Medulla oblongata (tissue), 1 donor: Measurements from ENCODE around the gene UBR4.

ENCODE experiments used
- DNase-seq: peaks from one replicate; pipeline ENCODE4 v3.0.0-alpha.2; 2015; ENCODE audit errors: extremely low spot score

UBR4 gene

GRCh38 chr1:19057784-19058475 lies 152.1 kb downstream of the UBR4 start:
- no peak for DNase-seq

DNA sequence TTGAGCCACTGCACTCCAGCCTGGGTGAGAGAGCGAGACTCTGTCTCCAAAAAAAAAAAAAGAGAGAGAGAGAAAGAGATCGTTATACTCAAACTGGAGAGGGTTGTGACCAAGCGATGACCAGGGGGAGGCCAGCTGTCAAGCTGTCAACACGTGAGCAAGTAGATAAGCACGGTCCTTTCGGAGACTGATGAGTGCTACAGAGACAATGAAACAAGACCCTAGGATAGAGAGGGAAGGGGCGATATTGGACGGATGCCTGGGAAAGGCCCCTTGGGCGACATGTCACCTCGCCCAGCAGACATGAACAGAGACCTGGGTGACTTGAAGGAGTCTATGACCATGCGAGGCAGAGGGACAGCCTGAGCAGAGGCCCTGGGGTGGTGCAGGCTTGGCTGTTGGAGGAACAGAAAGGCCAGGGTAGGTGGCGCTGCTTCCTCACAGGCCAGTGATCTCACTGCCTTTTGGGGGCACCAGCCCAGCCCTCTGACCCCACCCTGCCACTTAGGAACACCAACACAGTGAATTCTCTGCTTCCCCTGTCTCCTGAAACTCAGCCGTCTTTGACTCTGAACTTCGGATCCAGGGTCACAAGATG lies 152.8 kb downstream of the UBR4 start:
- DNase-seq: no peak

DNA sequence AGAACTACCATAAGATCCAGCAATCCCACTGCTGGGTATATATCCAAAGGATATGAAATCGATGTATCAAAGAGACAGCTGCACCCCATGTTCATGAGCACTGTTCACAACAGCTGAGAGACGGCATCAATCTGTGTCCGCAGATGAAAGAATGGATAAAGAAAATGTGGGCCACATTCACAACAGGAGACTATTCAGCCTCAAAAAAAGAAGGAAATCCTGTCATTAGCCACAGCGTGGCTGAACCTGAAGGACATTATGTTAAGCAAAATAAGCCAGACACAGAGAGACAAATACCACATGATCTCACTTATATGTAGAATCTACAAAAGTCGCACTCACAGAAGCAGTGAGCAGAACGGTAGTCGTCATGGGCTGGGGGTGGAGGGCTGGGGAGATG lies 154.4 kb downstream of the UBR4 start:
- no peak for DNase-seq

- DNase-seq: no peak
These were observed 155.1 kb downstream of the UBR4 start for GRCh38 chr1:19055001-19055400.

- no peak for DNase-seq
These were observed 155.8 kb downstream of the UBR4 start for GRCh38 chr1:19054216-19054615.

- no peak for DNase-seq
These were observed 156.6 kb downstream of the UBR4 start for GRCh38 chr1:19053486-19053885.

DNA sequence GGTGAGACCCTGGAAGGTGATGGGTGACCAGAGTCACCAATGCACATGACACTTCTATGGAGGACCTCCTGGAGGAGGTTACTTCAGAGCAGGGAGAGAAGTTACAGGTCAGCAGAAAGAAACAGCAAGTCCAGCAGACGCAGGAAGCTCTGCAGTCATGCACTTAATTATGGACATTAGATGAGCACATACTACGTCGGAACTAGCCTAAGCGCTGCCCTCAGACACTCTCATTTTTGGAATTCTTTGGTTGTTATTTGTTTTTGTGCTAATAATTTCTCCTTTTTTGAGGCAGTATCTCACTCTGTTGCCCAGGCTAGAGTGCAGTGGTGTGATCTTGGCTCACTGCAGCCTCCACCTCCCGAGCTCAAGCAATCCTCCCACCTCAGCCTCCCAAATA lies 160.3 kb downstream of the UBR4 start:
- no peak for DNase-seq

GRCh38 chr1:19049128-19049768 lies 160.8 kb downstream of the UBR4 start:
- no peak for DNase-seq

DNA sequence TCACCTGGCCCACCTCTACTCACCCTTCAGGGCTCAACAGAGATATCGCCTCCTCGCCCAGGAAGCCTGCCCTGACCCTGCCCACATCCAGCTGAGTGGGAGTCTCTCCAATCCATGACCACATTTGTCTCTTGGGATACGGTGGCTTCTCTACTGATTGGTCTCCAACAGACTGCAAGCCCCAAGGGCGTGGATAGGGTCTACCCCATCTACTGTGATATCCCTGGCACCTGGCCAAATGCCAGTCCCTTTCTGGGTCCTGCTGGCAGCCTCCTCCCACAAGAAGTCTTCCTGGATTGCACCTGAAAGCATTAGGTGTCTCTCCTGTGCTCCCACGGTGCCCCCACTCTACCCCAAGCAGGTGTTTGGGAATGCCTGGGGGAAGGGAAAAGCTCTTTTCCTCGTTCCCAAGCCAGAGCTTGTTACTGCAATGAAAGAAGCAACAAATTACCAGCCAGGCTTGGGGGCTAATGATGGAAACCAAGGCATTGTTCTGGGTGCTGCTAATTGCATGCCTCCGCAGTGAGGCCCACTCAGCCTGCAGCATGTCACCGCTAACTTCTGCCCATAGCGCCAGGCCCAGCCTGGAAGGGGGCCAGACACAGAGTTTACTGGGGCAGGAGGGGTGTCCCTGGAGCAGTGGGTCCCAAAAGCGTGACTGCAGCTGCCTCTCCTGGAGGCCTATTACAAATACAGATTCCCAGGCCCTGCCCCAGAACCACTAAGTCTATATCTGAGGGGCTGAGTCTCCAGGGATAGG lies 162.9 kb downstream of the UBR4 start:
- DNase-seq: no peak

GRCh38 chr1:19045898-19046880 lies 163.9 kb downstream of the UBR4 start:
- no peak for DNase-seq

DNA sequence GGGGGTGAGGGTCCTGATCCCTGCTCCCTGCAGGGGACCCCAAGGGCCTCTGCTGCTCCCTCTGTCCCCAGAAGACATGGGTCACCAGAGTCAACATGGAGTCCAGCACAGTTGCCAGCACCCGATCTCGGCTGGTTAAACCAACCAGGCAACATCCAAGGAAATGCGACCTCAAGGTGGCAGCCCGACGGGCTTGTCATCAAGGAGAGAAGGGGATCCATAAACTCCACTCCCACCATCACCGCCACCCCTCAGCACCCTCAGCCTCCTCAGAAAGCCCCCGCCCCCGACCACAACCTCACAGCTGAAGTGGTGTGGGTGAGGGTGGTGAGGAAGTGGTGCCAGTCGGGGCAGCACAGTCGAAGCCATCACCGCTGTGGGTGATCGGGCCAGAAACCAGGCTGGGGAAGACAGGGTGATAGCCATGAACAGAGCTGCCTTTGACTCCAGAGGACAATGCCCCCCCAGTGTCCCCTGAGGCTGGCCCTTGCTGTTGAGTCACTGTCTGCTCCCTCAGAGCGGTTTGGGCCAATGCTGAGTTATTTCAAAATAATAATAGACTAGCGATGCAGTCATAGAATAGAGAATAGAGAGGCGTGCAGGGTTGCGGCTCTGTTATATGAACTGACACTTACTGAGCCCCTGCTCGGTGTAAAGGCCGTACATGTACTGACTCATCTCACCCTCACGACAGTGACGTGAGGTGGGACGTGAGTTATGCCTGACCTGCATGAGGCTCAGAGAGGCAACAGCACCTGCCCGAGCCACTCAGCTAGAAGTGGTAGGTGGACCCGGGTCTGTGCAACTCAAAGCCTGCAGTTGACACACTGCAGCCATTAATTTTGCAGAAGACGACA lies 164.9 kb downstream of the UBR4 start:
- DNase-seq: peak; percentile 91

DNA sequence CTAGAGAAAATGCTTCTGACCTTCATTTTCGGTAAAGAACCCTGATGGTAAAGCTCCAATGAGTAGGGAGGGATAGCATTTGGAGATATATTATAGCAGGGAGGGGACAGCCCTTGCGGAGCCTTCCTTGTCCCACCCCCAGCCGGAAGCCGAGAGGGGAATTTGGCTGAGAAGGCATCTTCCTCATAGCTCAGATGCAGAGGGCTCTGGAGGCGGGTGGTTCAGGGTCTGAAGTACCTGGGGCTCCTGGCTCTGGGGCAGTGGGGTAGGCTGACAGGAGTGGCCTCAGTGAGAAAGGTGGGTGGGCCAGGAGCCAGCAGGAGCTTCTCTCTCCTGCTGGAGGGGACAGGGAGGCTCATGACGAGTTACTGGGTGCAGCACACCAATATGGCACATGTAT lies 165.6 kb downstream of the UBR4 start:
- DNase-seq: no peak

- no peak for DNase-seq
These were observed 166.3 kb downstream of the UBR4 start for GRCh38 chr1:19043579-19044443.

DNA sequence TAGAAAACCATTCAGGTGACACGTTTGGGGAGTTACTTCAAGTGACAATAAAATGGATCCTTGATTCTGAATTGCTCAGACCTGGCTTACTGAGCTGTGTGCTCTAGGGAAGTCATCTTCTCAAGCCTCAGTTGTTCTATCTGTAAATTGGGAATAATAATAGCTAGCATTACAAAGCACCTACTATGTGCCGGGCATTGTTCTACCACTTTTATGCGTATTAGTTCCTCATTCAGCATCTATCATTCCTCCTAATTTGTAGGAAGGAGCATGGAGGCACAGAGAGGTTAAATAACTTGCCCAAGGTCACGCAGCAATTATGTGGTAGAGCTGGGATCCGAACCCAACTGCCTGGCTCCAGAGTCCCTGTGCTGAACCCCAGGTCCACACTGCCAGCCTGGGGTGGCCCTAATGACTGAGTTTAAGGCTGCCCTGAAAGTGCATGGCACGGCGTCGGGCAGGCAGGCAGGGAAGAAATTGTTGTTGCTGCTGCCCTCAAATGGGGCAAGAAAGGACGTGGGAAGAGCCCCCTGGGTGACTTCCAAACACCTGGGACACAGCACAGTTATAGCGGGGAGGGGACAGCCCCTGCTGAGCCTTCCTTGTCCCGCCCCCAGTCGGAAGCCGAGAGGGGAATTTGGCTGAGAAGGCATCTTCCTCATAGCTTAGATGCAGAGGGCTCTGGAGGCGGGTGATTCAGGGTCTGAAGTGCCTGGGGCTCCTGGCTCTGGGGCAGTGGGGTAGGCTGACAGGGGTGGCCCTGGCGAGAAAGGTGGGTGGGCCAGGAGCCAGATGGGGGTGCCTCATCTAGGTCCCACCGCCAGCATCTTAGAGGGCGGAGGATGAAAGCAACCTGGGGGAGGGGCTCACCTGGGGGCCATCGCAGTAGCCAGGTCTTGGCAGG lies 167.1 kb downstream of the UBR4 start:
- no peak for DNase-seq

DNA sequence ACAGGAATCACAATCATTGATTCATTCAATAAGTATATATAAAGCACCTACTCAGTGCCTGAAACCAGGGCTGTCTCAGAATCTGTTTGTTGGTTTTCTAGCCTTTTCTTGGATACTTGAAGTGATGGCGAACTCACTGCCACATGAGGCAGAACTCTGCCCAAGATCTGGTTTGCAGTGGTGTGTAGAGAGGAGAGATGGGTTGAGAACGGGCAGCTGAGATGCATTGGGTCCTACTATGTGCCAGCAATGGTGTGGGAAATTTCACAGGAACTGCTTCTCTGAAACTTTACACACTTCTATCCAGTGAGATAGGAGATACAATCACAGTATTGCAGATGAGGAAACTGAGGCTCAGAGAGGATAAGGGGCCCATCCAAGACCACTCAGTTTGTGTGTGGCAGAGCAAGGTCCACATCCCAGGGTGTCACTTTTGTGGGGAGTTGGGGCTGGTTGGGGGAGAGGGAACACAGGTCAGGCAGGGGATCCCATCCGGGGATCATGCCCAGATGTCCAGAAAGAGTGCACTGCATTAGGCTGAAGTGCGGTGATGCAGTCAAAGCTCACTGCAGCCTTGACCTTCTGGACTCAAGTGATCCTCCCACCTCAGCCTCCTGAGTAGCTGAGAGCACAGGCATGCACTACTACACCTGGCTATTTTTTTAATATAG lies 169.9 kb downstream of the UBR4 start:
- DNase-seq: no peak

- DNase-seq: no peak
These were observed 171.3 kb downstream of the UBR4 start for GRCh38 chr1:19038732-19039131.

DNA sequence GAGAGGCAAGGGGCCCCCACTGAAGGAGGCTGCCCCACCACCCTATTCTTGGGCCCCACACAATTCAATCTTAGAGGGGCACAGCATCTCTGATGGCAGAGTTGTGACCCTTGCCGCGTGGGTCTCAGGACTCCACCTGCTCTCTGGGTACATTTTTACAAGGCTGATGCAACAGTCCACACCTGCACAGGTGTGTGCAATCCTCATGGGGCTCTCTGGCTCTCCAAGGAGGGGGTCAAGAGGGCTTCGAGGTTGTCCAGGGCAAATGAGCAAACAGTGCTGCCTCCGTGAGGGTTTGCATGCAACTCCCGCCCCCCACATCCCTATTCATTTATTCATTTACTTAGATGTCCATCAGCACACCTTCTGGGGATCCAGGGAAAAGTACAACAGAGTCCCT lies 172.0 kb downstream of the UBR4 start:
- no peak for DNase-seq

- no peak for DNase-seq
These were observed 172.4 kb downstream of the UBR4 start for GRCh38 chr1:19037659-19038058.
